ENCODE data around the gene LRRC47.

DNA sequence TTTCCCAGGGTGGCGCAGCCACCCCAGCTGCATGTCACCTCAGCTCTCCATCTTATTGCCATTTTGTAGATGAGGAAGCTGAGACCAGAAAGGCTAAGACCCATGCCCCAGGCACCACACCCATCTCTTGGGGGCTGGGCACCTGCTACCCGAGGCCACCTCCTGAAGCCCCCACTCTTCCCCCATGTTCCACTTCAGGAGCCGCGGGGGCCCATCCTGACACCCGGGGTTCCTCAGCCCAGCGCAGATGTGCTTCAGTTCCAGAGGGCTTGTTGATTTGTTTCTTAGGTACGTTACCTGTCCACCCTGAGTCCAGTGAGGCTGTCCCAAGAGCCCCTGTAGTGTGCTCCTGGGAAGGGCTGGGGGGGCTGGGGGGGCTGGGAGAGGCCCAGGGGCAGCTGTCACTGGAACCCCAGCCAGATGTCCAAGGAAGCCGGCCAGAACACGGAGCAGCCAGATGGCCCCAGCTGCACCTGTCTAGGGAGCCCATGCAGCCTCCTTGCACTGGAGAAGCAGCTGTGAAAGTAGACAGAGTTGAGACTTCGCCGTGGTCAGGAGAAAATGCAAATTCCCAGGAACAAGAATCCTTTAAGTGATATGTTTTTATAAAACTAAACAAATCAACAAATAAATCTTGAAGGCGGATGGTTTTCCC is 61.1 kb downstream of the LRRC47 start:
- no peak for TF ChIP-seq POLR2A (IDR thresholded peaks at IDR 0.05)
- TF ChIP-seq POLR2AphosphoS5 (IDR thresholded peaks at IDR 0.05) = no peak
- TF ChIP-seq CTCF (IDR thresholded peaks at IDR 0.05) = no peak
